Measurements from ENCODE around the gene WDR33. TPM values are rescaled to one million over a fixed set of nuclear protein-coding genes. Genes with fewer than 3 reads are reported as not detected.

WDR33 gene
- total and polyA plus RNA-seq, 2 of the 13 experiments (the other 11 are each of a cell fraction or from before 2014, with no cell fraction given), result 54.9 to 78.2 TPM

- TF ChIP-seq HINFP (CRISPR knock-in tag; IDR thresholded peaks at IDR 0.05; ENCODE audit: low read depth) (no peak), FIP1L1 (IDR thresholded peaks at IDR 0.05; ENCODE audit: borderline replicate concordance, insufficient read depth, low read depth, low read length) (no peak), CBX5 (CRISPR knock-in tag; IDR thresholded peaks at IDR 0.05; ENCODE audit: borderline replicate concordance) (no peak), TRIM22 (IDR thresholded peaks at IDR 0.05) (no peak), ZNF720 (CRISPR knock-in tag; IDR thresholded peaks at IDR 0.05) (no peak), NKX3-1 (CRISPR knock-in tag; IDR thresholded peaks at IDR 0.05) (no peak), NR2F1 (CRISPR knock-in tag; IDR thresholded peaks at IDR 0.05) (no peak), ZBTB4 (CRISPR knock-in tag; IDR thresholded peaks at IDR 0.05; ENCODE audit: borderline replicate concordance) (no peak)
Observed at GRCh38 chr2:127818241-127818640, 7.3 kb upstream of the WDR33 start (continued).
